ENCODE results near the gene ARRDC4.

DNA sequence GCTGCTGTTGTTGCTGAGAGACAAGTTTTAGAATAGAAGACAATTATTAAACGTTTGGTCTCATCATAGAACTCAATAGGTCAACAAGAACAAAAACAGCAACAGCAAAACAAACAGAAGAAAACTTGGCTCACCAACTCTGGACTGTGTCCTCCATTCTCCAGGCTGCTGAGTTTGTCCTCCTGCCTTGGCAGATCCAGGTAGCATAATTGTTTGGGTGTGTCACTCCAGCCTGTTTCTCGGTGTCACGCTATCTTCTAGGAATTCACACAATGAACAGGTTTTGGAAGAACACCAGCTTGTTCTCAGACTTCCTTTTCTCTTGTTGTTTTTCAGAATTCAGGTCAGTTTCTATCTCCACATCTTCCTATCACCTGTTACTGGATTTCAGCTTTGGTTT, 34.7 kb downstream of the ARRDC4 start:
- no peak for TF ChIP-seq TAF1 (IDR thresholded peaks at IDR 0.05; ENCODE audit: borderline replicate concordance, low read depth, low read length)
- no peak for TF ChIP-seq POLR2A (IDR thresholded peaks at IDR 0.05; ENCODE audit: low read depth, low read length)
